ENCODE measurements around the gene CRIP1.

Gene CRIP1

GRCh38 chr14:105495101-105495989 is 8.7 kb downstream of the CRIP1 start:
- no peak for TF ChIP-seq TCF12 (IDR thresholded peaks at IDR 0.05; ENCODE audit: low read depth)
- no peak for TF ChIP-seq CEBPB (IDR thresholded peaks at IDR 0.05)
- TF ChIP-seq EP300 (IDR thresholded peaks at IDR 0.05; ENCODE audit: borderline replicate concordance) = no peak
- TF ChIP-seq REST (IDR thresholded peaks at IDR 0.05; ENCODE audit: low read depth) = no peak
- no peak for TF ChIP-seq MAX (IDR thresholded peaks at IDR 0.05)
- TF ChIP-seq USF1 (IDR thresholded peaks at IDR 0.05) = no peak
- TF ChIP-seq YY1 (IDR thresholded peaks at IDR 0.05; ENCODE audit: low read depth) = no peak
- no peak for TF ChIP-seq CREB1 (IDR thresholded peaks at IDR 0.05; ENCODE audit: low read depth)
- no peak for TF ChIP-seq FOXM1 (IDR thresholded peaks at IDR 0.05; ENCODE audit: borderline replicate concordance, low read depth)
- no peak for TF ChIP-seq EGR1 (IDR thresholded peaks at IDR 0.05)
- TF ChIP-seq RAD21 (IDR thresholded peaks at IDR 0.05; ENCODE audit: low read depth) = no peak
- no peak for TF ChIP-seq TEAD4 (IDR thresholded peaks at IDR 0.05)
- TF ChIP-seq NFIC (IDR thresholded peaks at IDR 0.05) = no peak
- no peak for TF ChIP-seq TAF1 (IDR thresholded peaks at IDR 0.05; ENCODE audit: low read depth)
- TF ChIP-seq ZBTB7A (IDR thresholded peaks at IDR 0.05; ENCODE audit: low read depth) = no peak

GRCh38 chr14:105495990-105496830 is 9.5 kb downstream of the CRIP1 start:
- TF ChIP-seq TCF12 (IDR thresholded peaks at IDR 0.05; ENCODE audit: low read depth) = no peak
- no peak for TF ChIP-seq REST (IDR thresholded peaks at IDR 0.05; ENCODE audit: low read depth)
- TF ChIP-seq NFIC (IDR thresholded peaks at IDR 0.05) = no peak

GRCh38 chr14:105496831-105497591 is 10.3 kb downstream of the CRIP1 start:
- TF ChIP-seq CREB1 (IDR thresholded peaks at IDR 0.05; ENCODE audit: low read depth) (no peak), EGR1 (IDR thresholded peaks at IDR 0.05) (no peak), TEAD4 (IDR thresholded peaks at IDR 0.05) (no peak), TCF12 (IDR thresholded peaks at IDR 0.05; ENCODE audit: low read depth) (no peak), YY1 (IDR thresholded peaks at IDR 0.05; ENCODE audit: low read depth) (no peak), REST (IDR thresholded peaks at IDR 0.05; ENCODE audit: low read depth) (no peak), CEBPB (IDR thresholded peaks at IDR 0.05) (no peak), RAD21 (IDR thresholded peaks at IDR 0.05; ENCODE audit: low read depth) (no peak), FOXM1 (IDR thresholded peaks at IDR 0.05; ENCODE audit: borderline replicate concordance, low read depth) (no peak), TAF1 (IDR thresholded peaks at IDR 0.05; ENCODE audit: low read depth) (no peak), MAX (IDR thresholded peaks at IDR 0.05) (no peak), ZBTB7A (IDR thresholded peaks at IDR 0.05; ENCODE audit: low read depth) (no peak), NFIC (IDR thresholded peaks at IDR 0.05) (no peak), USF1 (IDR thresholded peaks at IDR 0.05) (no peak), EP300 (IDR thresholded peaks at IDR 0.05; ENCODE audit: borderline replicate concordance) (no peak)

Measured in Ishikawa (cell line).